HG03064 (cell line): ENCODE data around the gene CD1B.
"Not testable (repeated sequence)": the region's sequence is repeated elsewhere in the genome, so short reads cannot be mapped to it uniquely, and the experiment has no call there.

Source experiments
- ATAC-seq: cut with Tn5 transposase; IDR thresholded peaks from one replicate; pipeline ENCODE4 v1.9.1; 2021; ENCODE audit warnings: low read depth; ENCODE audit not compliant: unreplicated experiment

CD1B gene

DNA sequence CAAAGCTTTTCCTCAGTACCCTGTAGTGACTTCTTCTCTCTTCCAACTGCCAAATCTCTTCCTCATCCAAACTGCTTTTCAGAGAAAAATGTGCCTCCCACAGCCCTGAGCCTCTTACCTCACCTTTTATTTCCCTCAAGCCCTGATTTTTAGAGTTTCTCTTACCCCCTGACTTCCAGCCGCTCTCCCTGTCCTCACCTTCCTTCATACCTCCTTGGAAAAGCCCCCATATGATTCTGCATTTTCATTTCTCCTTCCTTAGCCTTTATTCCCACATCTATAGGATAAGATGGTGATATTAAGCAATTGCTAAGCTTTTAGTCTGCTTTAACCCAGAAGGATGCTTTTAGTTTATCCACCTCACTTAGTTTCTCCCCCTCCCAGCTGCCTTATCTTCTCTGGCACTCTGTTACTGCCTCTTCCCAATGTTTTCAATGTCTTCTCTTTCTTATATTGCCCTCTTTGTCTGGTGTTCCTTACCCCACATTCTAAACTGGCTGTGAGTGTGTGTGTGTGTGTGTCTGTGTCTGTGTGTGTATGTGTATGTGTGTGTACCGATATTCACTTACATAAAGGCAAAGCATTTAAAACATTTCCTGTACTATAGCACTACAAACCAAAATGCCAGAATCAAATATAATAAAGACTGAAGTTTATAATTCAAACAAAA, at the start of gene CD1B:
Gene CD1B, minus strand, starts transcription at position 51 of the 670 bp plus-strand sequence. CDS start 108 bp downstream, outside the sequence.
- ATAC-seq: no peak

- no peak for ATAC-seq
Measured at GRCh38 chr1:158374860-158375259, 43.5 kb upstream of the CD1B start.

GRCh38 chr1:158374101-158374500, 42.8 kb upstream of the CD1B start:
- not testable (repeated sequence) for ATAC-seq

DNA sequence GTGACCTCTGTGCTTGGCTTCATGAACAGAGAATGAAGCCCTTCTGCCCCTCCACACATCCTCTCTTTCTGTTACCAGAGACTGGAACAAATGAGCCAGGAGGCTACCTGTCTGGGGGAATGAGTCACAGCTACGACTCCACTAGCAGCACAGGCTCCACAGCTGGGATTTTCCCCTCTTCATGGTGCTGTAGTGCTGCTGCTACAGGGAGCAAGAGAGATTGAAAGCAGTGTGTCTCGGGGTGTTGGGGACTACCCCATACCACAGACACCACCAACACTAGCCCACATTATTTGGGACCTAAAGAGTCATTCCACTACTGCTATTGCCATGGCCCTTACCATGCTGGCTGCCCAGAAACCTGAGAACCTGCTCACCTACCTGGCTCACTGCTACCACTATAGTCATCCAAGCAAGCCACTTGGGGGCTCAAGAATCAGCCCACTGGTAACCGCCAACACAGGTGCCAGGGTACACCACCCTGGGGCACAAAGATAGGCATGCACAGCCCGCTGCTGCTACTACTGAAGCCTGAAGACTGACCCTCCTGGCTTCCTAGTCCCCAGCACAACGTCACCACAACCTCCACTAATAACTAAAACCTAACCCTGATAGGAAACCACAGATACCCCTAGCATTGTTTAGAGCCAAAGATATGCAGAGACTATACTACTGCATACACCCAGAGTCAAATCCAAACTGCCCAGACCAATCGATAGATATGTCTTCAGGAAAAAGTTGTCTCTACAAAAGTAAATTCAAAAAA, 40.0 kb upstream of the CD1B start:
- peak; percentile 96 for ATAC-seq

DNA sequence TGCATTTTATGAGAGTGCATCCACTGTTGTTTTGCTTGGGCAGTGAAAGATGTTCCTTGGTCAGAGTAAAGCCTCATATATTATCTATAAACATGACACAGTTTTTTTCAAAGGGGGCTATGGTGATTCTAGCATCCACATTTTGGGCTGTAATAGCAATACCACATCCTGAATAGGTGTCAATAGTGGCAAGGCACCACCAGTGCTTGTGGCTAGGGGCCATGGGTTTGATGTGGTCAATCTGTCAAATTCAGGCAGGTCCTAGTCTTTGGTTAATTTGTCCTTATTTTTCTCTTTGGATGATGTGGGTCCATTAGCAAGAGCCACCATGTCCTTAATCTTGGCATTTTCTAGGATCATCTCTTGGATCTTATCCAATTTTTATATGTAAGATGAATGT, 35.5 kb upstream of the CD1B start:
- no peak for ATAC-seq

DNA sequence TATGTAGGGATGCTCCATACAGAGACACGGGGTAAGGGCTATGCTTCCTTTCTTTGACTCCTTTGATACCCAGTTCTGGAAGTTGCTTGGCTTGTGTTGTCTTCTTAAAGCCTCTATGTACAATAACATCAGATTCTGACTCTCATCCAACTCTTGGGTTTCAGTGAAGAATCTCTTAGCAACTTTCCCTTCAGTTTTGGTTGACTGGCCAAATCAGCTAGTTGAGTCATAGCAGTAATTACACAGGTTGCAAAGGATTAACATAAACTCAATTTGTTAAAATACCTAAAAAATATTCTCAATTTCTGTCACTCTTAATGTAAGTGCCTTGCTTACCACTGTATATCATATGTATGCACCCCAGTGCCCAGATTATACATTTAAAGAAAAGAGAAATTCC, 31.6 kb upstream of the CD1B start:
- no peak for ATAC-seq

DNA sequence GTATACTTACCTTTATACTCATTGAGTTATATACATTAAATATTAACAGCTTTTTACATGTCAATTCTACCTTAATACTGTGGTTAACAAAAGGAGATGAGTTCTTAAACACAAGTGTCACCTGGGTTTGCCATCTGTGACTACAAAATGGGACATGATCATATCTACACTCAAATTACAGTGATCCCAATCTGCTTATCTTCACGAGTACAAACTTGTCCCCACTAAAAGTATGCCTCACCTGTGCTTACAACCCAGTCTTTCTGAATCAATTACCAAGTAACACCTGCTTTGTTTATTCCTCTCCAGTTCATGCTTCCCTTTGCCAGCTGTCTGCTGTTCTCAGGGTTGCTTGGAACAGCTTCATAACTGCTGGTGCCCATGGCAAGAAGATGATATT, 31.2 kb upstream of the CD1B start:
- ATAC-seq: no peak

DNA sequence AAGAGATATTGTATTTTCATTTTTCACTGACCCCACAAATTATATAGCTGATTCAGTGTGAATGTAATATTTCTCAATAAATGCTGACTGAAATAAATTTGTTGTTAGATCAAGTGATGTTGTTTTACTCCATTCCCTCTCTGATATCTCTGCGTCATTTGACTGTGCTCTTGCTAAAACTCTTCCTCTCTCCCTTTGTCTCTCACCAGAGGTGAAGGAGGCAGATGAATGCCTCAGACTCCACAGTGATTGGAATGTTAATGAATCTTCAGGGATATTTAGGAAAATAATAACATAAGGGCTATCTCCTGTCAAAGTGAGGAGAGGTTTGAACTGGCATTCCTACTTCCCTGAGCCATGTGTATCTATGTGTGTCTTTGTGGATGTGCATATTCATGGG, 26.1 kb upstream of the CD1B start:
- no peak for ATAC-seq

GRCh38 chr1:158356616-158357015, 25.3 kb upstream of the CD1B start:
- no peak for ATAC-seq

DNA sequence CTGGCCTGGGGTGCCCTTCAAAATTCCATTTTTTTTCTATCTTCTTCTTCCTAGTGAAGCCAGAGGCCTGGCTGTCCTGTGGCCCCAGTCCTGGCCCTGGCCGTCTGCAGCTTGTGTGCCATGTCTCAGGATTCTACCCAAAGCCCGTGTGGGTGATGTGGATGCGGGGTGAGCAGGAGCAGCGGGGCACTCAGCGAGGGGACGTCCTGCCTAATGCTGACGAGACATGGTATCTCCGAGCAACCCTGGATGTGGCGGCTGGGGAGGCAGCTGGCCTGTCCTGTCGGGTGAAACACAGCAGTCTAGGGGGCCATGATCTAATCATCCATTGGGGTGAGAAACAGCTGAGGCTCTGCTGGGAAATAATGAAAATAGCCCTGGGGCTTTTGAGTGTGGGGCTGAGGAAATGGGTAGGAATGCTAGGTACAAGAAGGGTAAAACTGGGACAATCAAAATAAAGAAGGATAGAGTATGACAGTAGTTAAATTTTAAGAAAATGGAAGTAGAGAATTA, 24.5 kb upstream of the CD1B start:
- ATAC-seq: no peak

DNA sequence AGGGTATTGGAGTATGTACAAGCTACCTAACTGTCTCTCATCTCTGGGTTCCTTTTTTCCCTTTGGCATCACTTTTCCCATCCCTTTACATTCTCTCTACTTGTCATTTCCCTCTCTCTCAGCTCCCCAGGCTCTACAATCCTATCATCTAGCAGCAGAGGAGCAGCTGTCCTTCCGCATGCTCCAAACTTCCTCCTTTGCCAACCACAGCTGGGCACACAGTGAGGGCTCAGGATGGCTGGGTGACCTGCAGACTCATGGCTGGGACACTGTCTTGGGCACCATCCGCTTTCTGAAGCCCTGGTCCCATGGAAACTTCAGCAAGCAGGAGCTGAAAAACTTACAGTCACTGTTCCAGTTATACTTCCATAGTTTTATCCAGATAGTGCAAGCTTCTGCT, 22.9 kb upstream of the CD1B start:
- no peak for ATAC-seq

- no peak for ATAC-seq
Measured at GRCh38 chr1:158353303-158354075, 22.2 kb upstream of the CD1B start, which contains the start of gene CD1E. TSS of gene CD1E (plus strand) at chr1:158353894. CDS start at chr1:158353989, 95 bp downstream.

DNA sequence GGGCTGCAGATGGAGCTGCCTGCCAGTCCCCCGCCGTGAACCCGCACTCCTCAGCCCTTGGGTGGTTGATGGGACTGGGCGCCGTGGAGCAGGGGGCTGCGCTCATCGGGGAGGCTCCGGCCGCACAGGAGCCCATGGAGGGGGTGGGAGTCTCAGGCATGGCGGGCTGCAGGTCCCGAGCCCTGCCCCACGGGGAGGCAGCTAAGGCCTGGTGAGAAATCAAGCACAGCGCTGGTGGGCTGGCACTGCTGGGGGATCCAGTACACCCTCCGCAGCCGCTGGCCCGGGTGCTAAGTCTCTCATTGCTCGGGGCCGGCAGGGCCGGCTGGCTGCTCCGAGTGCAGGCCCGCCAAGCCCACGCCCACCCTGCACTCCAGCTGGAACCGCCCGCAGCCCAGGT, 17.6 kb upstream of the CD1B start:
- ATAC-seq: not testable (repeated sequence)

- not testable (repeated sequence) for ATAC-seq
Measured at GRCh38 chr1:158336413-158336812, 5.1 kb upstream of the CD1B start.

- no peak for ATAC-seq
Measured at GRCh38 chr1:158335213-158335532, 3.8 kb upstream of the CD1B start.

DNA sequence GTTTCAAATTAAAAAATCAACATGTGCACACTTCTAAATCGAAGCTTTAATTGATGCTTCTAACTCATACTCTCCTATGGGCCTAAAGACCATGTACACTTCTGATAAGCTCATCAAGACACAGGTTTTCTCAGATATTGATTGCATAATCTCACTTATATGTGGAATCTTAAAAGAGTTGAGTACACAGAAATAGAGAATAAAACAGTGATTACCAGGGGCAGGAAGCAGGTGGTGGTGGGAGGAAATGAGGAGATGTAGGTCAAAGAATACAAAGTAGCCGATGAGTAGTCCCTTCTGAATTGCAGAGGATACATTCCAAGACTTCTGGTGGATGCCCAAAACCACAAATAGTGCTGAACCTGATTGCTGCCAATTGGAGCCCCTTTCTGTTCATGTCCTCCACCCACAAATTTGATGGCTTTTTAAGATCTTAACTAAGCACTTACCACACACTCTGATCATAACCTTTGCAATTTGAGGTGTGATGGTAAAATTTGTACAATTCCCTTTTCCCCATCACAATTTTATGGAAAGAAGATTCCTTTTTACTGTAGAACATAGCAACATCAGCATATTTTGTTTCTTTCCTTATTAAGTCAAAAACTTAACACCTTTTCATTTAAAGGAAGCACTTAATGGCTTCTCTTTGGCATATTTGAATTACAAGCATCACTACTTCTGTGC, 3.3 kb upstream of the CD1B start:
- ATAC-seq: no peak

DNA sequence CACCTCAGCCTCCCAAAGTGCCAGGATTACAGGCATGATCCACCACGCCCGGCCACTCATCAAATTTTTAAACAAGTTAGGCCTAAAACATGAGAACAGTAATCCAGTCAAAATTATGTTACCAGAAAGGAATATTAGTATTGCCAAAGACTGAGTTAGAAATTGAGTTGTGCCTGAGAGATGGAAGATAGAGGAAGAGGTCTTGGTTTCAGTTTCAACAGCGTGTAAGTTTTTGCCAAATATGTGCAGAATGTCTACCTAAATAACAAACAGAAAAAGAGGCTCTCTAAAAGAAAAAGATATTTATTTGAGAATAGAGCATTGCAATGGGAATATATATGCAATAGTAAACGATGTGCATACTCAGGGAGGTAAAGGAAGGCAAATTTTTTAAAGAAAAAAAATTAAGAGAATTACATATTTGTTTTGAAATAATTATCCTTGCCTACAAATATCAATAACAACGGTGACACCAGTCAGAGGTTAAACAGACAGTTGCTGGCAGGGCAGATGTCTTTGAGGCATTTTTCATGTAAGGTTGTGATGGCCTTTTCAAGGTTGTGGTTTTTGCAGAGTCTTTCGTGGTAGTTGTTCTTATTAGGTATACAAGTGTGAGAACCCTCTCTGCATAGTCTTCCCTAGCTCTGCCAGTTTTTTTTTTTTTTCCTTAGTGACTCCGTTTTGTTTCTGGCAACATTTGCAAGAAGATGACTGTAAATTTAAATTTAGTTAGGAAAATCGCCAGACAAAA, 2.2 kb upstream of the CD1B start:
- ATAC-seq: no peak

GRCh38 chr1:158331106-158331425, 265 bp downstream of the CD1B start:
- no peak for ATAC-seq

GRCh38 chr1:158330391-158331105, 783 bp downstream of the CD1B start:
- ATAC-seq: no peak
